H9 (cell line): ENCODE results near the gene ERP44. TPM values are rescaled to one million over a fixed set of nuclear protein-coding genes. Genes with fewer than 3 reads are reported as not detected.

Experiments used
- DNase-seq: peaks from one replicate; pipeline ENCODE4 v3.0.0-alpha.2; 2017
- H2AFZ ChIP-seq: one replicate; pipeline ENCODE4 v1.6.1; 2013; ENCODE audit warnings: mild to moderate bottlenecking, low read length, control low read depth, moderate library complexity
- H2AK5ac ChIP-seq: 2 replicates; pipeline ENCODE4 v1.6.1; 2013; ENCODE audit warnings: low read length, control low read depth, mixed read lengths; ENCODE audit not compliant: insufficient read length
- H2BK120ac ChIP-seq: one replicate; pipeline ENCODE4 v1.6.1; 2013; ENCODE audit warnings: low read depth, mild to moderate bottlenecking, low read length, control low read depth, inconsistent platforms; ENCODE audit not compliant: poor library complexity, severe bottlenecking
- H2BK12ac ChIP-seq: 2 replicates; pipeline ENCODE4 v1.6.1; 2013; ENCODE audit warnings: low read length, control low read depth, mixed read lengths, low read depth; ENCODE audit not compliant: insufficient read length
- H2BK15ac ChIP-seq: 2 replicates; pipeline ENCODE4 v1.6.1; 2013; ENCODE audit warnings: low read depth, low read length, control low read depth
- H2BK20ac ChIP-seq: one replicate; pipeline ENCODE4 v1.6.1; 2013; ENCODE audit warnings: low read depth, mild to moderate bottlenecking, low read length, control low read depth, inconsistent platforms; ENCODE audit not compliant: poor library complexity, severe bottlenecking
- H2BK5ac ChIP-seq: 2 replicates; pipeline ENCODE4 v1.6.1; 2013; ENCODE audit warnings: low read length, control low read depth, mixed read lengths; ENCODE audit not compliant: insufficient read length
- H3K14ac ChIP-seq: 2 replicates; pipeline ENCODE4 v1.6.1; 2013; ENCODE audit warnings: low read length, control low read depth; ENCODE audit not compliant: insufficient read depth
- H3K18ac ChIP-seq: 2 replicates; pipeline ENCODE4 v1.6.1; 2013; ENCODE audit warnings: low read depth, mild to moderate bottlenecking, mixed read lengths, low read length, control low read depth; ENCODE audit not compliant: insufficient read length
- H3K23ac ChIP-seq: 2 replicates; pipeline ENCODE4 v1.6.1; 2013; ENCODE audit warnings: low read length, control low read depth, mixed read lengths, low read depth; ENCODE audit not compliant: insufficient read length
- H3K23me2 ChIP-seq: 2 replicates; pipeline ENCODE4 v1.6.1; 2013; ENCODE audit warnings: low read depth, mild to moderate bottlenecking, mixed read lengths, low read length, control low read depth; ENCODE audit not compliant: insufficient read length, poor library complexity, severe bottlenecking
- H3K27ac ChIP-seq: 2 replicates; pipeline ENCODE4 v1.5.1; 2013; ENCODE audit warnings: low read length, control low read depth, mixed read lengths, low read depth; ENCODE audit not compliant: insufficient read length
- H3K27me3 ChIP-seq: 2 replicates; pipeline ENCODE4 v1.6.1; 2013; ENCODE audit warnings: low read length, control low read depth, inconsistent platforms; ENCODE audit not compliant: insufficient read depth
- H3K4ac ChIP-seq: 2 replicates; pipeline ENCODE4 v1.6.1; 2013; ENCODE audit warnings: low read depth, mild to moderate bottlenecking, control low read depth, inconsistent platforms, low read length, moderate library complexity
- H3K4me1 ChIP-seq: 2 replicates; pipeline ENCODE4 v1.6.1; 2013; ENCODE audit warnings: low read length, control low read depth, inconsistent platforms; ENCODE audit not compliant: insufficient read depth
- H3K4me2 ChIP-seq: 2 replicates; pipeline ENCODE4 v1.6.1; 2013; ENCODE audit warnings: low read length, control low read depth, mixed read lengths; ENCODE audit not compliant: insufficient read length, insufficient read depth
- H3K56ac ChIP-seq: 2 replicates; pipeline ENCODE4 v1.6.1; 2013; ENCODE audit warnings: low read depth, mild to moderate bottlenecking, mixed read lengths, low read length, control low read depth; ENCODE audit not compliant: insufficient read length
- H3K79me1 ChIP-seq: 2 replicates; pipeline ENCODE4 v1.6.1; 2013; ENCODE audit warnings: low read depth, mild to moderate bottlenecking, moderate library complexity, low read length, control low read depth, inconsistent platforms; ENCODE audit not compliant: insufficient read depth, poor library complexity, severe bottlenecking
- H3K79me2 ChIP-seq: 2 replicates; pipeline ENCODE4 v1.6.1; 2013; ENCODE audit warnings: low read length, control low read depth, inconsistent platforms; ENCODE audit not compliant: insufficient read depth
- H3K9ac ChIP-seq: 2 replicates; pipeline ENCODE4 v1.6.1; 2013; ENCODE audit warnings: low read length, control low read depth, mixed read lengths; ENCODE audit not compliant: insufficient read length; ENCODE audit errors: extremely low read depth
- H3K9me3 ChIP-seq: one replicate; pipeline ENCODE4 v1.6.1; 2013; ENCODE audit warnings: low read depth, low read length, inconsistent platforms; ENCODE audit not compliant: control insufficient read depth
- H3T11ph ChIP-seq: one replicate; pipeline ENCODE4 v1.6.1; 2013; ENCODE audit warnings: mild to moderate bottlenecking, low read length, control low read depth, inconsistent platforms
- H4K20me1 ChIP-seq: one replicate; pipeline ENCODE4 v1.6.1; 2013; ENCODE audit not compliant: control insufficient read depth, insufficient read length, insufficient read depth
- H4K5ac ChIP-seq: 2 replicates; pipeline ENCODE4 v1.6.1; 2013; ENCODE audit warnings: low read depth, mild to moderate bottlenecking, mixed read lengths, low read length, control low read depth; ENCODE audit not compliant: insufficient read length
- H4K8ac ChIP-seq: replicated peaks from 2 replicates; pipeline ENCODE4 v1.6.1; 2013; ENCODE audit warnings: low read length, control low read depth, mixed read lengths, low read depth; ENCODE audit not compliant: insufficient read length
- H4K91ac ChIP-seq: 2 replicates; pipeline ENCODE4 v1.6.1; 2013; ENCODE audit warnings: low read depth, mild to moderate bottlenecking, moderate library complexity, mixed read lengths, low read length, control low read depth; ENCODE audit not compliant: insufficient read length
- H3K27ac Mint-ChIP-seq, 3 experiments: 2 replicates in 2 of 3; 3 replicates in 1 of 3; pipeline ENCODE4 v1.8.0; 2020 to 2021; ENCODE audit warnings: mixed read lengths in 3 of 3, mild to moderate bottlenecking in 1 of 3, moderate library complexity in 1 of 3
- H3K27me3 Mint-ChIP-seq: 2 replicates; pipeline ENCODE4 v1.8.0; 2021; ENCODE audit warnings: low read depth, mild to moderate bottlenecking, moderate library complexity, mixed read lengths
- H3K36me3 Mint-ChIP-seq, 3 experiments: 2 replicates in 2 of 3; 3 replicates in 1 of 3; pipeline ENCODE4 v1.8.0; 2020 to 2021; ENCODE audit warnings: low read depth in 3 of 3, mixed read lengths in 3 of 3; ENCODE audit not compliant: insufficient read depth in 1 of 3
- H3K4me1 Mint-ChIP-seq, 2 experiments: 2 replicates each; pipeline ENCODE4 v1.8.0; 2020; ENCODE audit warnings: mixed read lengths in 2 of 2
- H3K4me3 Mint-ChIP-seq, 2 experiments: 2 replicates in 1 of 2; 3 replicates in 1 of 2; pipeline ENCODE4 v1.8.0; 2020 to 2021; ENCODE audit warnings: mild to moderate bottlenecking in 2 of 2, mixed read lengths in 2 of 2, moderate library complexity in 1 of 2
- H3K9me3 Mint-ChIP-seq, 2 experiments: 2 replicates in 1 of 2; 3 replicates in 1 of 2; pipeline ENCODE4 v1.8.0; 2020; ENCODE audit warnings: mild to moderate bottlenecking in 2 of 2, mixed read lengths in 2 of 2, moderate library complexity in 1 of 2
- CTCF ChIP-seq: fragments of 200-600 bp; sonication (generic); conservative IDR thresholded peaks from 3 replicates; pipeline ENCODE4 v1.8.0; 2021; ENCODE audit warnings: antibody characterized with exemption, mild to moderate bottlenecking
- WGBS: extraction: QIAGEN DNeasy Blood & Tissue Kit; methylation state at CpG from one replicate; pipeline ENCODE4 v1.1.7; 2013; ENCODE audit warnings: missing lambda C conversion rate, low lambda C conversion rate, mixed read lengths; ENCODE audit not compliant: insufficient read length; ENCODE audit errors: extremely low coverage; 5-methylcytosine and 5-hydroxymethylcytosine counted together
- total RNA-seq: library from RNA; stranded (reverse); gene quantifications from 2 replicates; pipeline ENCODE4 v1.2.1, GENCODE V29; 2021

The ERP44 gene
- total RNA-seq, 1 experiment from 2014 or later: 15.4 TPM

- H2AK5ac ChIP-seq: no peak overlapping the region
- peaks cover 4 to 19% (median 14%) of the 10 kb centered on the region in 3 experiments for H3K36me3 Mint-ChIP-seq
- H2BK5ac ChIP-seq: no peak overlapping the region
- H3K9ac ChIP-seq: no peak overlapping the region
- H3K9me3 ChIP-seq: no peaks in the 10 kb centered on the region
- no peak overlapping the region for H3K27ac ChIP-seq
- no peak for TF ChIP-seq CTCF
- H2BK12ac ChIP-seq: no peak overlapping the region
- no peak overlapping the region for H4K5ac ChIP-seq
- H3K27ac Mint-ChIP-seq: no peak overlapping the region
- no peaks in the 10 kb centered on the region for H4K20me1 ChIP-seq
- H3K23ac ChIP-seq: no peak overlapping the region
- H3K4me3 Mint-ChIP-seq: no peak overlapping the region
- DNase-seq: no peak
- no peak overlapping the region; the same call in 1 of the 2 replicates for H3K4ac ChIP-seq
- no peak overlapping the region for H3T11ph ChIP-seq
- H4K91ac ChIP-seq: no peak overlapping the region
- no peaks in the 10 kb centered on the region for H3K27me3 ChIP-seq
- H2AFZ ChIP-seq: no peak overlapping the region
- no peaks in the 10 kb centered on the region for H3K23me2 ChIP-seq
- 0 out of 2 replicates have a peak, but pooled peaks cover 2% of the 10 kb centered on the region for H3K79me2 ChIP-seq
- H3K4me2 ChIP-seq: no peak overlapping the region
- H2BK120ac ChIP-seq: no peak overlapping the region
- H3K9me3 Mint-ChIP-seq: peaks cover 4 to 9% of the 10 kb centered on the region in 2 experiments; a peak in 3 of 5 replicates
- WGBS: no CpG with 5 or more reads among the region's 6 CpGs
- no peak overlapping the region for H3K18ac ChIP-seq
- H3K79me1 ChIP-seq: no peaks in the 10 kb centered on the region
- no peaks in the 10 kb centered on the region for H3K4me1 Mint-ChIP-seq
- no peak overlapping the region for H3K56ac ChIP-seq
- H3K27me3 Mint-ChIP-seq: no peaks in the 10 kb centered on the region
- H2BK15ac ChIP-seq: no peak overlapping the region
- no peak overlapping the region for H2BK20ac ChIP-seq
- no peaks in the 10 kb centered on the region for H3K4me1 ChIP-seq
- no peak overlapping the region for H3K14ac ChIP-seq
- no peak overlapping the region for H4K8ac ChIP-seq
Observed at GRCh38 chr9:99931155-99931840, 167.5 kb downstream of the ERP44 start.
